Common myeloid progenitor, CD34-positive (primary cell): Measurements from ENCODE around the gene KCTD3.

Experiments
- CTCF ChIA-PET: fragments of 350-600 bp; sonication (Branson Sonifier 250); formaldehyde crosslinking; loops from one replicate; lab custom pipeline; 2021; ENCODE audit warnings: antibody characterized with exemption; lab: Charles Lee
- POLR2A ChIA-PET: fragments of 350-600 bp; sonication (Branson Sonifier 250); formaldehyde crosslinking; loops from one replicate; lab custom pipeline; 2021; ENCODE audit warnings: antibody characterized with exemption; lab: Charles Lee
- DNase-seq, 3 donors: peaks; one replicate each; pipeline versions ENCODE4 v3.0.0 to v3.0.0-alpha.2; 2013
- H3K27ac ChIP-seq, 2 experiments: 1 replicate in 1 of 2; 2 replicates in 1 of 2; pipeline ENCODE4 v1.7.0; 2013; ENCODE audit warnings: inconsistent platforms in 2 of 2, low read length in 2 of 2, mild to moderate bottlenecking in 2 of 2, low read depth in 1 of 2, moderate library complexity in 1 of 2; ENCODE audit not compliant: severe bottlenecking in 2 of 2, insufficient read depth in 1 of 2, poor library complexity in 1 of 2
- H3K27me3 ChIP-seq, 5 experiments: replicated peaks in 2 of 5; 1 replicate in 3 of 5; 2 replicates in 2 of 5; pipeline versions ENCODE4 v1.6.1 to v1.7.0; 2013; ENCODE audit warnings: low read length in 4 of 5, mild to moderate bottlenecking in 2 of 5, moderate library complexity in 2 of 5, inconsistent platforms in 1 of 5; ENCODE audit not compliant: insufficient read depth in 5 of 5, control insufficient read depth in 4 of 5
- H3K36me3 ChIP-seq, 4 experiments: 1 replicate in 2 of 4; 2 replicates in 2 of 4; pipeline versions ENCODE4 v1.6.1 to v1.7.0; 2013; ENCODE audit warnings: low read length in 3 of 4, control low read depth in 1 of 4, mild to moderate bottlenecking in 1 of 4; ENCODE audit not compliant: control insufficient read depth in 4 of 4, insufficient read depth in 4 of 4
- H3K4me1 ChIP-seq, 4 experiments: 1 replicate in 3 of 4; 2 replicates in 1 of 4; pipeline versions ENCODE4 v1.6.1 to v1.7.1; 2013; ENCODE audit warnings: low read length in 3 of 4, mild to moderate bottlenecking in 3 of 4, control low read depth in 1 of 4, inconsistent platforms in 1 of 4, moderate library complexity in 1 of 4; ENCODE audit not compliant: control insufficient read depth in 4 of 4, insufficient read depth in 4 of 4; ENCODE audit errors: control extremely low read depth in 1 of 4
- H3K4me3 ChIP-seq, 7 experiments: 1 replicate in 4 of 7; 2 replicates in 3 of 7; pipeline versions ENCODE4 v1.5.1 to v1.7.0; 2013; ENCODE audit warnings: mild to moderate bottlenecking in 7 of 7, low read length in 6 of 7, moderate library complexity in 6 of 7, inconsistent platforms in 2 of 7, low read depth in 2 of 7, control low read depth in 1 of 7; ENCODE audit not compliant: insufficient read depth in 4 of 7, control insufficient read depth in 1 of 7; ENCODE audit errors: extremely low read depth in 1 of 7
- H3K9me3 ChIP-seq, 5 experiments: 1 replicate in 4 of 5; 2 replicates in 1 of 5; pipeline versions ENCODE4 v1.6.1 to v1.7.1; 2013; ENCODE audit warnings: low read length in 4 of 5, mild to moderate bottlenecking in 2 of 5, inconsistent platforms in 1 of 5, low read depth in 1 of 5, moderate library complexity in 1 of 5; ENCODE audit not compliant: control insufficient read depth in 4 of 5, insufficient read depth in 2 of 5; ENCODE audit errors: control extremely low read depth in 1 of 5
- WGBS: methylation state at CpG from one replicate; pipeline ENCODE4 v1.1.5; 2013; ENCODE audit not compliant: insufficient coverage; 5-methylcytosine and 5-hydroxymethylcytosine counted together

The KCTD3 gene

GRCh38 chr1:215637041-215637573 is 70.0 kb downstream of the KCTD3 start:
- CTCF ChIA-PET, result interaction anchor here (1.0 kb wide), 1 partner anchor 112 kb away, joined by 4 read pairs; no protein-coding TSS in a partner anchor
- H3K27ac ChIP-seq, result no peak overlapping the region

GRCh38 chr1:215640429-215641148 is 73.5 kb downstream of the KCTD3 start:
- no peaks in the 10 kb centered on the region for H3K9me3 ChIP-seq
- no peak overlapping the region for H3K27ac ChIP-seq
- no peak for DNase-seq
- CTCF ChIA-PET, result no interaction called here
- no peaks in the 10 kb centered on the region for H3K27me3 ChIP-seq
- no peaks in the 10 kb centered on the region for H3K4me1 ChIP-seq
- POLR2A ChIA-PET, result no interaction called here
- WGBS, result 100% methylated on average over 3 of the region's 18 CpGs
- H3K36me3 ChIP-seq, result no peaks in the 10 kb centered on the region
- H3K4me3 ChIP-seq, result no peak overlapping the region

More at GRCh38 chr1:215637041-215637573, 70.0 kb downstream of the KCTD3 start:
- no peaks in the 10 kb centered on the region for H3K4me1 ChIP-seq
- no peak for DNase-seq
- no peaks in the 10 kb centered on the region for H3K36me3 ChIP-seq
- POLR2A ChIA-PET, result no interaction called here
- peaks cover 0 to 3% (median 0%) of the 10 kb centered on the region in 5 experiments for H3K27me3 ChIP-seq
- H3K9me3 ChIP-seq, result no peaks in the 10 kb centered on the region
- no peak overlapping the region for H3K4me3 ChIP-seq
- WGBS, result 91% methylated on average over 6 of the region's 7 CpGs

GRCh38 chr1:215643592-215644321 is 76.7 kb downstream of the KCTD3 start:
- ChIA-PET POLR2A (no interaction called here), CTCF (no interaction called here)
- Histone ChIP-seq H3K4me3 (no peak overlapping the region), H3K36me3 (no peaks in the 10 kb centered on the region), H3K27ac (no peak overlapping the region), H3K4me1 (no peaks in the 10 kb centered on the region), H3K9me3 (peaks cover 0 to 1% (median 0%) of the 10 kb centered on the region in 5 experiments), H3K27me3 (no peaks in the 10 kb centered on the region)
- DNase-seq, result no peak
- 100% methylated on average over 2 of the region's 4 CpGs for WGBS

GRCh38 chr1:215645182-215645581 is 78.1 kb downstream of the KCTD3 start:
- no peaks in the 10 kb centered on the region for H3K4me1 ChIP-seq
- no peak overlapping the region for H3K27ac ChIP-seq
- 100% methylated on average over 2 of the region's 4 CpGs for WGBS
- H3K9me3 ChIP-seq, result peaks cover 0 to 1% (median 0%) of the 10 kb centered on the region in 5 experiments
- H3K36me3 ChIP-seq, result no peaks in the 10 kb centered on the region
- ChIA-PET POLR2A (no interaction called here), CTCF (no interaction called here)
- DNase-seq, result no peak
- H3K27me3 ChIP-seq, result peaks cover 0 to 2% (median 0%) of the 10 kb centered on the region in 5 experiments
- H3K4me3 ChIP-seq, result no peak overlapping the region

- ChIA-PET POLR2A (no interaction called here), CTCF (no interaction called here)
- H3K27me3 ChIP-seq, result peaks cover 0 to 2% (median 0%) of the 10 kb centered on the region in 5 experiments
- H3K4me3 ChIP-seq, result no peak overlapping the region
- no CpG with 5 or more reads among the region's 2 CpGs for WGBS
- no peaks in the 10 kb centered on the region for H3K4me1 ChIP-seq
- H3K9me3 ChIP-seq, result peaks cover 0 to 1% (median 0%) of the 10 kb centered on the region in 5 experiments
- no peak overlapping the region for H3K27ac ChIP-seq
- no peaks in the 10 kb centered on the region for H3K36me3 ChIP-seq
- no peak for DNase-seq
Observed at GRCh38 chr1:215645861-215646260, 78.8 kb downstream of the KCTD3 start.

GRCh38 chr1:215647738-215648137 is 80.6 kb downstream of the KCTD3 start:
- ChIA-PET POLR2A (no interaction called here), CTCF (interaction anchor here (0.6 kb wide), 1 partner anchor 86 kb away, joined by 3 read pairs; no protein-coding TSS in a partner anchor)
- Histone ChIP-seq H3K4me1 (no peaks in the 10 kb centered on the region), H3K4me3 (no peak overlapping the region), H3K27me3 (peaks cover 0 to 4% (median 0%) of the 10 kb centered on the region in 5 experiments), H3K9me3 (peaks cover 0 to 1% (median 0%) of the 10 kb centered on the region in 5 experiments), H3K36me3 (no peaks in the 10 kb centered on the region), H3K27ac (no peak overlapping the region)
- WGBS, result 60% methylated on average over 1 of the region's 3 CpGs
- DNase-seq, result no peak

GRCh38 chr1:215648957-215649356 is 81.9 kb downstream of the KCTD3 start:
- WGBS, result no CpG with 5 or more reads among the region's 4 CpGs
- no peak overlapping the region for H3K4me3 ChIP-seq
- no peak for DNase-seq
- H3K9me3 ChIP-seq, result peaks cover 0 to 1% (median 0%) of the 10 kb centered on the region in 5 experiments
- CTCF ChIA-PET, result no interaction called here
- H3K4me1 ChIP-seq, result no peaks in the 10 kb centered on the region
- POLR2A ChIA-PET, result no interaction called here
- H3K36me3 ChIP-seq, result no peaks in the 10 kb centered on the region
- H3K27me3 ChIP-seq, result peaks cover 0 to 4% (median 0%) of the 10 kb centered on the region in 5 experiments
- no peak overlapping the region for H3K27ac ChIP-seq
